CD4-positive, alpha-beta T cell treated with Interleukin-1 beta for 1 hour (primary cell): ENCODE results near the gene CSGALNACT2.
A peak's percentile ranks its signal among the peaks of the same experiment; 100 is the strongest.
"Not testable (repeated sequence)": the region's sequence is repeated elsewhere in the genome, so short reads cannot be mapped to it uniquely, and the experiment has no call there.

ENCODE experiments used
- DNase-seq, 2 donors: peaks; one replicate each; pipeline ENCODE4 v3.0.0-alpha.2; 2020 to 2022

The CSGALNACT2 gene

DNA sequence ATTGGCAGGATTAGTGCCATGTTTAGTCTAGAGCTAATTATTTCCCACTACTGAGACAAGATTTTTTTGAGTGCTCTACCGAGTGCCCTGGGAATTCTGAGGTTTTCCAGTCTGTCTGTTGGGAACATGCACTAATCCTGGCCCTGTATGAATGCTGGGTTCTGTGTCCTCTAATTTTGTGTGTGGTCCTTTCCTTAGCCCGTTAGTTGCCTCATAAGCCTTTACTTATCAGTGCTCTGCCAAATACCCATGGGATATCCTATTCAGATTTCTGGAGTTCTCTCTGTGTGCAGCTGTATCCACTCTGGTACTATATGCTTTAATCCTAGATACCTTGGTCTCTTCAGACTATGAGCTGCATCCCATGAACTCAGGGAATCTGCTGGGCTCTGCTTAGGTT lies 13.1 kb downstream of the CSGALNACT2 start:
- no peak for DNase-seq

DNA sequence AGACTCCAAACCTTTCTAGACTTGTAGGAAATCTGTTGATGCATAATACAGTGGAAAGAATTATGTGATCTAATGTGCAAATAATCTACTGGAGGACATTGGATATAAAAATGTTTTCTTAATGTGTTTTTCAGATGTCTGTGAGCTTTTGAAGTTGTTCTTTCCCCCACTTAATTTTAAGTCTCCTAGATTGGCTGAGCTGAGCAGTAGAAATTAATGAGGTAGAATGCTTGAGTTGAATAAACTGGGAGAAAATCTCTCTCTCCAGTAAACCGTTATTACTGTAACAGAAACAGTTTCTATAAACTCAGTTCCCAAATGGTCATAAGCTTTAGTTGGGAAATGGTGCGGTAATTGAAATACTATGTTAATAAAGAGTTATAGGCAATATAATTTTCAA lies 15.7 kb downstream of the CSGALNACT2 start:
- no peak for DNase-seq

DNA sequence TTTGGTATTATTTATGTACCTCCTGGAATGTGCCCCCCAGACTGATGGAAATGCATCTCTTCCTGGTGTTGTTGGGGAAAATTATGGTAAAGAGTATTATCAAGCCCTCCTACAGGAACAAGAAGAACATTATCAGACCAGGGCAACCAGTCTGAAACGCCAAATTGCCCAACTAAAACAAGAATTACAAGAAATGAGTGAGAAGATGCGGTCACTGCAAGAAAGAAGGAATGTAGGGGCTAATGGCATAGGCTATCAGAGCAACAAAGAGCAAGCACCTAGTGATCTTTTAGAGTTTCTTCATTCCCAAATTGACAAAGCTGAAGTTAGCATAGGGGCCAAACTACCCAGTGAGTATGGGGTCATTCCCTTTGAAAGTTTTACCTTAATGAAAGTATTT lies 17.0 kb downstream of the CSGALNACT2 start:
- no peak for DNase-seq

DNA sequence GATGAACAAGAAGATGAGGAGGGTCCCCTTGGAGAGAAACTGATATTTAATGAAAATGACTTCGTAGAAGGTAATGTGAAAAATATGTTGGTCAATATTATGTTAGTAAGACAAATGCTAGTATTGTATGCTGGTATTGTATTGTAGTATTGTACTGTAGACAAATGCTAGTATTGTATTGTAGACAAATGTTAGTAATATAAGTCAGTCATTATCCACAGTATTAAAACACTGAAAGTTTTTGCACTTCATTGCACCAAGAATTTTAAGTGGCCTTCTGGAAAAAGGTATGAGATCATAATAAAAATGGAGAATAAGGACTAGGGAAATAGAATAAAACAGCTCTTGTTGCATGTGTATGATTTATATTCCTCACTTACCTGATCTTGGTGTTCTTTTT lies 17.5 kb downstream of the CSGALNACT2 start:
- no peak for DNase-seq

DNA sequence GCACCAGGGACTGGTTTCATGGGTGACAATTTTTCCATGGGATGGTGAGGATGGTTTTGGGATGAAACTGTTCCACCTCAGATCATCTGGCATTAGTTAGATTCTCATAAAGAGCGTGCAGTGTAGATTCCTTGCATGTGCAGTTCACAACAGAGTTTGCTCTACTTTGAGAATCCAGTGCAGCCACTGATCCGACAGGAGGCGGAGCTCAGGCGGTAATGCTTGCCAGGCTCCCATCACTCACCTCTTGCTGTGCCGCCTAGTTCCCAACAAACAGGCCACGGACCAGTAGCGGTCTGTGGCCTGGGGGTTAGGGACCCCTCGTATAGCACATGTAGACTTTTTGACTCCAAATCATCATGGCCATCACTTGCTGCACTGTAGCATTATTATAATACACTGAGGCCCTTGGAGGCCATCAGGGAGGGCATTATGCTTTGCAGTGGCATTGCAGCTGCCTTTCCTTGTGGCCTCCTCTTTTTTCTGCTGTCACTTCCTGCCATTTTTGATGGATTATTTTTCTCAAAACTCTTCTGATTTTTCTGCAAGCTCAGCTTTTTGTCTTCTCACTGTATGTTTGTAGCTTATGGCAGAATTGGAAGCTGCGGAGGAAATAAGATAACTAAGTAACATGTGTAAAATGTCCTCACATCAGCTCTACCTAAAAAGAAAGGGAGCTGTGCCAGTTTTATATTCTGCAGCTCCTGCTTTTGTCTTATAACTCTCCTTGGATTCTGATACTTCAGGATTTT lies 18.5 kb downstream of the CSGALNACT2 start:
- DNase-seq, result no peak

DNA sequence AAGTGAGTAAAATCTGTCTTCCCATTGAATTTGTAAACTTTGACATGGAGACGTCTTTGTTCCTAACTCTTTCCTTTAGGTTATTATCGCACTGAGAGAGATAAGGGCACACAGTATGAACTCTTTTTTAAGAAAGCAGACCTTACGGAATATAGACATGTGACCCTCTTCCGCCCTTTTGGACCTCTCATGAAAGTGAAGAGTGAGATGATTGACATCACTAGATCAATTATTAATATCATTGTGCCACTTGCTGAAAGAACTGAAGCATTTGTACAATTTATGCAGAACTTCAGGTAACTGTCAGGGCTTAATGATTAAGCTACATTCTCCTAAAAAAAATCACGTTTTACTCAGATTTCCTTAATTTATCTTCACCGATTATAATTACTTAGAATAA lies 20.4 kb downstream of the CSGALNACT2 start:
- no peak for DNase-seq

DNA sequence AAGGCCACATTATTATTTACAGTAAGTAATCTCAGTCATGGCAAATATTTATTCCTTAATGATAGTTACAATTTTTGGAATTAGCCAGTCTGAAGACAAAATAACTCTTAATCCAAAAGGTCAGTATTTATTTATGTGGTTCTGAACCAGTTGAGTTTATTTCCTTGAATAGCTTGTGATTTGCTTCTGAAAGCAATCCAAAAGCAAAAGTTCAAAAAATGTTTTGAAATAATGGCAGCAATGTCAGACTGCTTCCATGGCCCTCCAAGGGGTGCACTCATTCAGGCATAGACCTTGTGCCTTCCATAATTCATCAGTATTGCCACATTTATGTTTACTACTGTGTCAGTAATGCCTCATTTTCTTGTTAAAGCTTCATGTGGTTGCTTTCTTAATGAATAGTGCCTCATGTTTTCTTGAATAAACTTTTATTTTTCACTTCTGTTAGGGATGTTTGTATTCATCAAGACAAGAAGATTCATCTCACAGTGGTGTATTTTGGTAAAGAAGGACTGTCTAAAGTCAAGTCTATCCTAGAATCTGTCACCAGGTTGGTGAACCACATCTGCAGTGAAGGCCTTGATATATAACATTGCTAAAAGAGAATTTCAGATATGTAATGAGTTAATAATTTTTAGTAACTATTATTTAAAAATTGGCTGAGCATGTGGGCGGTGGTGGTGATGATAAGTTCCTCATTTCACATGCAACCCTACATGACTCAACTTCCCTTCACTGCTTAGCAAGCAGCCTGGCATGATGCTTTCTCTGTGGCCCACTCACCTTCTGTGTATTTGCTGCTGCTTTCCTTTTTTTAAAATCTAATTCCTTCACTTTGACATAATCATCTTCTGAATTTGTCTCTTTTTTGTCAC lies 22.0 kb downstream of the CSGALNACT2 start:
- peak in 1 of 2 donors; percentile 37 for DNase-seq

DNA sequence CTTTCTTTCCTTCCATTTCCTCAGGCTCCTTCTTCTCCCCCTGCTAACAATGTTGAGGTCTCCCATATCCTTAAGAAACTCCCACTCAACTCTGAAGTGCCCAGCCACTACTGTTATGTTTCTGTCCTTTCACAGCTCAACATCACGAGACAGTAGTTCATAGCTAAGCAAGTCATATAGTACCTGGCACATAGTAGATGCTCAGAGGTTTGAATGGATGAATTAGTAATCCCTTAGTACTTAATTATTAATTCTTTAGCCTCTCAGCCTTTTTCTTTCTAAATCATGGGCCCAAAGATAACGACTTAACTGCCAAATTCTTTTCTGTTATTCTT lies 22.6 kb downstream of the CSGALNACT2 start:
- DNase-seq, result no peak

DNA sequence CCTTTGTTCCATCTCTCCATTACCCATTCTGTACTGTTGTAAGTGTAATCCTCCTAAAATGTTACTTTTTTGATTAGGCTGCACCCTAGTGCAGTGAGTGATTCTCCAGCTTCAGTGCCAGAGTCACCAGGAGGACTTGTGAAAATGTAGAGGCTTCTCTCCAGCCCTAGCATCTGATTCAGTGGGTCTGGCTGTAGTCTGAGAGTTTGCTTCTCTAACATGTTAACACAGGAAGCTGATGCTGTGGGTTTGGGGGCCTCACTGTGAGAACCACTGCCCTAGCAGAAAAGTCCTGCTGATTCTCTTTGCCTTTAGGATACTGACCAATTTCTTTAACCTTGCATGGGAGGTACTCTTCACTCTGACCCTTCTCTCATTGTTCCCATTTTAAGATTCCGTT lies 24.4 kb downstream of the CSGALNACT2 start:
- DNase-seq, result no peak

DNA sequence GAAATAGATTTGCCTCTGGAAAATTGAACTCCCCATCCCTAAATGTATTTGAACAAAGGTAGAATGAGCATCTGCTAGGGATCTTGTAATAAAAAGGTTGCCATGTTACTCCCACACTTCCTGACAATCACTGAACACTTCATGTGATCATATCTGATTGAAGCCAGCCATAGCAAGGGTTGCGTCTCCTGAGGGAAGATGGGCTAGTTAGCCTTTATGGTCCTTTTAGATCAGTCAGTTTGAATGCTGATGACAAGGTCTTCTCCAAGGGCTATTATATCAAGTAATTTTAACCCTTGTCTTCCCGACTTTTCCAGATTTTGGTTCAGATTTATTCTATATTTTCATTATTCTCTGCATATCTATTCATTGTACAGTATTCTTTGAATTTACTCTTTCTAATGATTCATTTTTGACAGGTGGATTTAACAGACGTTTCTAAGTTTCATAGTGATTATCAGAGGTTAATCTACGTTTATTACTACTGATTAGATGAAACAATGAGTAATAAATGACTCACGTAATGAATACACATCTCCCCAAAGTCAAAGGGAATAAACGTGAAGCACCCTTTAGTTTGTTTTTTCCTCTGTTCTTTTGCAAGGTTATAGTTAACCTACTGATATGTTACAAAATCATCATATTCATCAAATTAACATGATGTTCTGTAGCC lies 28.1 kb downstream of the CSGALNACT2 start:
- no peak for DNase-seq

DNA sequence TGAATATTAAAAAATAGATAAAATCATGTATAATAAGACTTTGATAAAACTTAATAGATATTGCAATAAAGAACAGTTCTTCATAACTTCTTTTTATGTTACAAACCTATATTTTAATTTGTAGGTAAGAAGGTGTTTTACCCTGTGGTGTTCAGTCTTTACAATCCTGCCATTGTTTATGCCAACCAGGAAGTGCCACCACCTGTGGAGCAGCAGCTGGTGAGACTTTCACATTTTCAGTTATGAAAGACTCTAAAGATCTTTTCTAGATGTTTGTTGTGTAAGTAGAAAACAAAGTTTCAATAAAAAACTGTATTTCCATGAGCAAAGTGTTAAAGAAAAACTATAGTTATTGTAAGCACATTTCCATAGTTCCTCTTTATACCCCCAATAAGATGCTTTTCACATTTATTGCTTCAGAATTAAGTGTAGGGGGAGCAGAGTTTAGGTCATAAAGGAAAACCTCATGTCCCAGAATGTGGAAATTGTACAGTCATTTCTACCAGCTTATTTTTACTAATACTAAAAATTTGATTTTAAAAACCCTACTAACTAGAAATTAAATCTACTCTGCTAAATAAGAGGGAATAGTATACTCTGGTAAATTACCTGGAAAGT lies 28.7 kb downstream of the CSGALNACT2 start:
- DNase-seq, result no peak

DNA sequence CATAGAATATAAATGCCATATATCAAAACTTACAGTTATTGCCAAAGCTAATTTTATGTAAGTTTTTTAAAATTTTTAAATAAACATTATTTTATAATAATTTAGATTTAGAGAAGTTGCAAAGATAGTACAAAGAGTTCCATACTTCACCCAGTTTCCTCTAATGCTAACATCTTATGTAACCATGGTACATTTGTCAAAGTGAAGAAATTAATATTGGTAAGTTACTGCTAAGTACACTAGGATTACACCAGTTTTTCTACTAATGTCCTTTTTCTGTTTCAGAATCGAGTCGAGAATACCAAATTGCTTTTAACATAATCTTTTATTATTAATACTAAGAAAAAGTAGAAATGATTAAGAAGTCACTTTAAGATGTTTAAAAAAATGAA lies 29.2 kb downstream of the CSGALNACT2 start:
- DNase-seq, result no peak

DNA sequence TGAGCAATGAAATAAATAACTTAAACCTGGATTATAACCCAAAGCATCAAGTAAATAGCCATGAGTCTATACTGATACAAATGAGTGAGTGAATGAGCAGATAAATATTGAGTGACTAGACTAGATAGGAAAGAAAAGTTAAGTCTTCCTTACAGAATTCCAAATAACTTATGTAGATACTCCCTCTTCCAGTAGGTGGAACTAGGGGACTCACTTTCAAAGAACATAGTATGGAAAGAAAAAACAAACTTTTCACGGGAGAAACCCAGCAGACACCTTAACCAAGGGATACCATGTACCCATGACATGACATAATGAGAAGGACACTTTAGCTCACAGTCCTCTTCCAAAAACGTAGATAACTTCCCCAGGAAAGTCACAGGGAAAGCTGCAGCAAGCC lies 32.2 kb downstream of the CSGALNACT2 start:
- no peak for DNase-seq

DNA sequence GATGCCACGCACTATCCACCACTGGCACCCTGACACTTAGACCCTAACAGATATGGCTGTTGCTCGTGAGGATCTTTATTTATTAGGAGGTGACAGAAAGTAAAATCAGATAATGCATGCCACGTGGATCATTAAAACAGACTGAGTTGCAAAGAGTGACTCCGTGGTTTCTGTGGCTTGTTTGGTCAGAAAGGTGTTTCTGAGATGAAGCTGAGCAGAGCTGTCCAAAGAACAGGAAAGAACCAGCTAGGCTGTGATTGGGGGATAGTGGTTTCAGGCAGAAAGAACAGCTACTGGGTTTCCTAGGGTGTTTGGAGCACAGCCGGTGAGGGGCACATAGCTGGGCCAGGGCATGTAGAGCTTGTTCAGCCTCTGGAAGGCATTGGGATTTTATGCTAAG lies 34.4 kb downstream of the CSGALNACT2 start:
- DNase-seq, result peak in 1 of 2 donors; percentile 8

DNA sequence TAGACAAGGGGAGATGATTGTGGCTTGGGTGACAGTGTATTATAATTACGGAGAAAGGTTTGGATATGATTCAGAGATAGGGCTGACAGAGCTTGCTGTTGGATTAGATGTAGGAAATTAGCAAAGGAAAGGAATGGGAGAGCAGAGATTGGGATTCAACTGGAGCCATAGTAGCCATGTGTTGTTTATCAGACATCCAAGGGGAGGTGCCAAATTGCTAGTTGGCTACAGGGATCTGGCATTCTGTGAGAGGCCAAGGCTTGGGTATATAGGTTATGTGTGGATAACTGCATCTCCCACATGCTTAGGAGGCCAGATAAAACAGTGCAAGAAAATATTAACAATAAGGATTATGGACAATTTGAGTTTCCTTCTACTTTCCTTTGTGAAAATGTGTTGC lies 34.9 kb downstream of the CSGALNACT2 start:
- DNase-seq, result no peak

DNA sequence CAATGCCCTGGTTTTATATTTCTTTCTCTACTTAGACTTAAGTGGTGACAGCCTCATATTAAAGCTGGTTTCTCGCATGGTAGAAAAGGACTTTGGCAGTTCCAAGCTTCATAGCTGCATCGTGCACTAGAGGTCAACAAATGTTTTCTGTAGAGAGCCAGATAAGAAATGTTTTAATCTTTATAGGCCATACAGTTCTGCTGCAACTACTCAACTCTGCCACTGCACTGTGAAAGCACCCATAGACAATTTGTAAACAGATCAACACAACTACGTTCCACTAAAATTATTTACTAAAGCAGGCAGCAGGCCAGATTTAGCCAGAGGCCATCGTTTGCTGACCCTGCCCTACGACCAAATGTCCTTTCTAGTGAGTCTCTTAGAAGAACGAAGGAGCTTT lies 36.7 kb downstream of the CSGALNACT2 start:
- DNase-seq, result no peak

DNA sequence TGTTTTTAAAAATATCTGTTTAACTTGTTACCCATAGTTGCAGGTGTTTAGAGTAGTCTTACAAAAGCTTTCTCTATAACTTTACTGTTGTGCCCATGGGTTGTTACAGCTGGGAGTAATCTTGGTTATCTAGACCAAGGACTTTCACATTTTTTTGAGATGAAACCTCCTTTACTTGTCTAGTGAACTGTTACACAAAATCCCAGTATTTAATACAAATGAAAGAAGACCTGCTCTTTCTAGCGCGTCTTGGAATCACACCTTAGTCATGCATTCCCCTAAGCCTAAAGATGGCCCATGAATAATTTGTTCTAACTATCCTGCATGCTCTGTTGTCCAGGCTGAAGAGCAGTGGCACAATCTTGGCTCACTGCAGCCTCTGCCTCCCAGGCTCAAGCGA lies 38.0 kb downstream of the CSGALNACT2 start:
- no peak for DNase-seq

DNA sequence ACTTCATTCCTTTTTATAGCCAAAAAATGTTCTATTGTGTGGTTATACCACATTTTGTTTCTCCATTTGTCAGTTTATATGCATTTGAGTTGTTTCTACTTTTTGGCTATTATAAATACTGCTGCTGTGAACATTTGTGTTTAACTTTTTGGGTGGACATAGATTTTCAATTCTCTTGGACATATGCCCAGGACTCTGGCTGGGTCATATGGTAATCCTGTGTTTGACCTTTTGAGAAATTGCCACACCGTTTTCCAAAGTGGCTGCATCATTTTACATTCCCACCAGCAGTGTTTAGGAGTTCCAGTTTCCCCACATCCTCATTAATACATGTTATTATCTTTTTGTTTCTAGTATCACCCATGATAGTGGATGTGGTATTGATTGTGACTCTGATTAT lies 39.4 kb downstream of the CSGALNACT2 start:
- DNase-seq, result no peak

DNA sequence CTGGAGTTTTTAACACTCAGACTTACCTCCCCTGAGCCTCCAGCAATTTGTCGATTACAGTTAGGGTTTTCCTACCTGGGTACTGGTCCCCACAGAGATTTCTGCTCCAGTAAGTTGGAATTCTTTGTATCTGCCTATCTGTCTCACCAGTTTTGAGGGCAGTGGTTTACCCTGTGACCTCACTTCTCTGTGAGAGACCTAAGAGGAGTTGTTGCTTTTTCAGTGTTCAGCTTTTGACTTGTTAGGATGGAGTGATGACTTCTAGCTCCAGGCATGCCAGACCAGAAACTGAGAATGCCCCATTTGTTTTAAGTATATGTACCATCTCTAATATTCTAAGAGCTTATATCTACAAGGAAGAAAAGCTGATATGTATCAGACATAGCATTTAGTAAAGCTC lies 42.9 kb downstream of the CSGALNACT2 start:
- no peak for DNase-seq

DNA sequence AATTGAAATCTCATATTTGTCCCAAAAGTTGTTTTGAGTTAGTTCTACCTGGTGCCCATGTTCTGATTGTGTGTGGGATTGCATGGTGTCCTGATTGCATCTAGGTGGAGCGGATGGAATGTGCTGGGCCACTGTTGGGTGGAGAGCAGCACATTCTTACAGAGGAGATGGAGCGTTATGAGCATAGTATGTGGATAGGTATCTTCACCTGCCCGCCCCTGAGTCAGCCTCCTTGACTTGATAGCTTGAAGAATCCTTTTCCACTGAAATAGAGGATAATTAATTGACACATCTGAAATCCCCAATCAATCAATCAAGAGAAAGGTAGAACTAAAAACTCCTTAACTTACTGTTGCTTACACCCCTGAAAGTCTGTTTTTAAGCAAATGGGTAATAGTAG lies 45.5 kb downstream of the CSGALNACT2 start:
- not testable (repeated sequence) for DNase-seq

DNA sequence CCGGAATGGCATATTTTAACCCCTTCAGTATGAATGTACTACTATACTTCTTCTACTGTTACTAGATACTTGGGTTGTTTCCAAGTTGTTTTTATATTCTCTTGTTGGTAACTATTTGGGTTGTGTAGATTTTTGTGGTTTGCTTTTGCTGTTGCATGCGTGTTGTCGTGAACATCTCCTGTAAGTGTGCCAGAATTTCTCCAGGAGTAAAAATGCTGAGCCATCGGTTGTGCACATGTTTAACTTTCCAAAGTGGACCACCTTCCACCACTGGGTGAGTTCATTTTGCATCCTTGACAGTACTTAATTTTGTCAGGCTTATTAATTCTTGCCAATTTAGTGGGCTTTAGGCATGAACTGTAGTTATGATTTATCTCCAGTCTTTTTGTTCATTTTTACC lies 47.9 kb downstream of the CSGALNACT2 start:
- DNase-seq, result no peak

DNA sequence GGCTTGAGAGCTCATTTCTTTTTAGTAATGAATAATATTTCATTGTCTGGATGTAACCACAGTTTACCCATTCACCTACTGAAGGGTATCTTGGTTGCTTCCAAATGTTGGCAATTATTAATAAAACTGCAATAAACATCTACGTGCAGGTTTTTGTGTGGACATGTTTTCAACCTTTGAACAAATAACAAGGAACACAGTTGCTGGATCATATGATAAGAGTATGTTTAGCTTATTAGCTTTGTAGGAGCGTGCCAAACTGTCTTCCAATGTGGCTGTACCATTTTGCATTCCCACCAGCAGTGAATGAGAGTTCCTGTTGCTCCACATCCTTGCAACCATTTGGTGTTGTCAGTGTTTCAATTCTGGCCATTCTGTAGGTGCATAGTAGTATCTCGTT lies 49.0 kb downstream of the CSGALNACT2 start:
- no peak for DNase-seq

DNA sequence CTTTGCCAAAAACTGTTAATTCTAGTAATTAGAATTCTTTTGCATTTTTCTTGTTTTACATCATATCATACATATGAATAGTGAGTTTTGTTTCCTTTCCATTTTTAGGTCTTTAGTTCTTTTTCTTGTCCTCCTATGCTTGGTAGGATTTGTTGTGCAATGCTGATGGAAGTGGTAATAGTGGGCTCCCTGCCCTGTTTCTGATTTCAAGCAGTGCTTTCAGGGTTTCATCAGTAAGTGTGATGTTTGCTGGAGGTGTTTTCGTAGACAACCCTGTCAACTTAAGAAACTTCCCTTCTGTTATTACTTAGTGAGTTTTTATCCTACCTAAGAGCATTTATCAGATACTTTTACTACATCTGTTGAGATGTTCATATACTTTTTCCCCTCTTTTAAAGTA lies 50.5 kb downstream of the CSGALNACT2 start:
- DNase-seq, result no peak

DNA sequence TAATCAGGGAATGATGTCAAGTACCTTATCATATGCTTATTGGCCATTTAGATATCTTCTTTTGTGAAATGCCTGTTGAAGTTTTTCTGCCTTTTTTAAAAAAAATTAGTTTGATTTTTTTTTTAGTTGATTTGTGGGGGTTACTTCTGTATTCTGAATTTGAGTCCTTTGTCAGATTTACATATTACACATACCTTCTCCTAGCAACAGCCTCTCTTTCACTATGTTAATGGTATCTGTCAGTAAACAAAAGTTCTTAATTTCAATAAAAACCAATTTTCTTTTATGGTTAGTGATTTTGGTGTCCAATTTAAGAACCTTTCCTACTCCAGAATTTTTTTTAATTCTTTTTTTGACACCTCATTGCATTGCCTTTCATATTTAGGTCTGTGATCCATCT lies 52.0 kb downstream of the CSGALNACT2 start:
- DNase-seq, result no peak
